Activated CD4-positive, alpha-beta T cell treated with anti-CD3 and anti-CD28 coated beads, Interleukin-2, amount 10 ng/mL, durations not matched to agents 7 days and 5 days (primary cell): ENCODE data around the gene NKAIN1. TPM values are rescaled to one million over a fixed set of nuclear protein-coding genes. Genes with fewer than 3 reads are reported as not detected.
"Not testable (repeated sequence)": the region's sequence is repeated elsewhere in the genome, so short reads cannot be mapped to it uniquely, and the experiment has no call there.

Experiments used
- CTCF ChIA-PET: fragments of 350-600 bp; sonication (Branson Sonifier 250); formaldehyde crosslinking; loops from one replicate; lab custom pipeline; 2021; ENCODE audit warnings: antibody characterized with exemption; lab: Charles Lee
- POLR2A ChIA-PET: fragments of 350-600 bp; sonication (Branson Sonifier 250); formaldehyde crosslinking; loops from one replicate; lab custom pipeline; 2021; ENCODE audit warnings: antibody characterized with exemption; lab: Charles Lee
- DNase-seq: peaks from one replicate; pipeline ENCODE4 v3.0.0-alpha.2; 2020
- H3K27ac Mint-ChIP-seq: one replicate; pipeline ENCODE4 v1.8.0; 2021; ENCODE audit warnings: mild to moderate bottlenecking, moderate library complexity, mixed read lengths
- H3K27me3 Mint-ChIP-seq: one replicate; pipeline ENCODE4 v1.8.0; 2021; ENCODE audit warnings: mixed read lengths
- H3K36me3 Mint-ChIP-seq: one replicate; pipeline ENCODE4 v1.8.0; 2021; ENCODE audit warnings: low read depth, mixed read lengths
- H3K4me1 Mint-ChIP-seq: one replicate; pipeline ENCODE4 v1.8.0; 2021; ENCODE audit warnings: mixed read lengths
- H3K4me3 Mint-ChIP-seq: one replicate; pipeline ENCODE4 v1.8.0; 2021; ENCODE audit warnings: mild to moderate bottlenecking, moderate library complexity, mixed read lengths
- H3K9me3 Mint-ChIP-seq: one replicate; pipeline ENCODE4 v1.8.0; 2021; ENCODE audit warnings: mixed read lengths
- total RNA-seq, 2 experiments: library from RNA; stranded (reverse); gene quantifications; one replicate each; pipeline ENCODE4 v1.2.3, GENCODE V29; 2021

Gene NKAIN1
- under 1 TPM; 0.27 to 0.42 TPM for total RNA-seq

DNA sequence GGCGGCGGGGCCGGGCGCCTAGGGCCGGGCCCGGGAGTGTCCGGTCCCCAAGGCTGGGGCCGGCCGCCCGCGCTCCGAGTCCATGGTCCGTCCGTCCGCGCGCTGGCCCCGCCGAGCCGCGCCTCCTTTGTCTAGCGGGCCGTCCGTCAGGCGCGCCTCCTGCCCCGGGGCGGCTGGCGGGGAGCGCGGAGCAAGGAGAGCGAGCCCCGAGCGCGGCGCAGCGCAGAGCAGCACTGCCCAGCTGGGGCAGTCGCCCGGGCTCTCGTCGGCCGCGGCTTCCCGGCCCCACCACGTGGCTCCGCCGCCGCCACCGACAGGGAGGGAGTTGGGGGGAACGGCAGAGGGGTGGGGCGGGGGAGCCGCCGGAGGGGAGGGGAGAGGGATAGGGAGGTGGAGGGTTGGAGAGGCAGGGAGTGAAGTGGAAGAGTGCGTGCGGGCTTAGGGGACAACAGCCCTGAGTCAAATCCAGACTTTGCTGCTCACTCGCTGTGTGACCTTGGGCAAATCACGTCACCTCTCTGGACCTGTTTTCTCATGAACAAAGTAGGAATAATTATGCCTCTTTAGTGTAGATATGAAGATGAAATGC is at the start of gene NKAIN1:
TSS of gene NKAIN1 (minus strand) at position 235 of the 589 bp plus-strand sequence. CDS start 340 bp downstream, outside the sequence.
- Mint-ChIP-seq H3K4me1 (peaks cover 21% of the 10 kb centered on the region), H3K4me3 (peak within 1 kb of the TSS; percentile 61), H3K9me3 (no peaks in the 10 kb centered on the region), H3K27ac (peak within 1 kb of the TSS; percentile 50), H3K27me3 (peaks cover 51% of the 10 kb centered on the region), H3K36me3 (peaks cover 5% of the 10 kb centered on the region)
- no peak for DNase-seq
- POLR2A ChIA-PET: no interaction called here
- CTCF ChIA-PET: no interaction called here

- CTCF ChIA-PET: interaction anchor here (0.6 to 1.1 kb wide), 2 partner anchors 18 to 116 kb away, joined by 3 to 8 read pairs; no protein-coding TSS in a partner anchor
- peaks cover 49% of the 10 kb centered on the region for H3K36me3 Mint-ChIP-seq
These were observed 49.3 kb upstream of the NKAIN1 start for GRCh38 chr1:31289021-31289420.

DNA sequence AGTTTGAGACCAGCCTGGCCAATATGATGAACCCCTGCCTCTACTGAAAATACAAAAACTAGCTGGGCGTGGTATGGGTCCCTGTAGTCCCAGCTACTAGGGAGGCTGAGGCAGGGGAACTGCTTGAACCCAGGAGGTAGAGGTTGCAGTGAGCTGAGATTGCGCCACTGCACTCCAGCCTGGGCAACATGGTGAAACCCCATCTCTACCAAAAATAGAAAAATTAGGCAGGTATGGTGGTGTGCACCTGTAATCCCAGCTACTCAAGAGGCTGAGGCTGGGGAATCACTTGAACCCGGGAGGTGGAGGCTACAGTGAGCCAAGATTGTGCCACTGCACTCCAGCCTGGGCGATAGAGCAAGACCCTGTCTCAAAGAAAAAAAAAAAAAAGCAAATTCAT is 48.1 kb upstream of the NKAIN1 start:
- POLR2A ChIA-PET, H3K4me1 Mint-ChIP-seq: not testable (repeated sequence)
- H3K36me3 Mint-ChIP-seq: peaks cover 44% of the 10 kb centered on the region

More at GRCh38 chr1:31289021-31289420, 49.3 kb upstream of the NKAIN1 start:
- H3K4me3 Mint-ChIP-seq: no peak overlapping the region
- no peak overlapping the region for H3K27ac Mint-ChIP-seq
- POLR2A ChIA-PET: no interaction called here
- no peak for DNase-seq
- no peaks in the 10 kb centered on the region for H3K27me3 Mint-ChIP-seq
- H3K4me1 Mint-ChIP-seq: peaks cover 9% of the 10 kb centered on the region
- no peaks in the 10 kb centered on the region for H3K9me3 Mint-ChIP-seq

DNA sequence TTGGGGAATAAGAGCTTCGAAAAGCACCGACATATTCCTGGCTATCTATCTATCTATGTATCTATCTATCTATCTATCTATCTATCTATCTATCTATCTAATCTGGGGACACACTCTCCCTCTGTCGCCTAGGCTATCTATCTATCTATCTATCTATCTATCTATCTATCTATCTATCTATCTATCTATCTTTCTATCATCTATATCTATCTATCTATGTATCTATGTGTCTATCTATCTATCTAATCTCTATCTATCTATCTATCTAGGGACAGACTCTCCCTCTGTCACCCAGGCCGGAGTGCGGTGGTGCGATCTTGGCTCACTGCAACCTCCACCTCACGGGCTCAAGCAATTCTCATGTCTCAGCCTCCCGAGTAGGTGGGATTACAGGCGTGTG is 42.7 kb upstream of the NKAIN1 start:
- H3K27ac Mint-ChIP-seq, H3K9me3 Mint-ChIP-seq, H3K4me1 Mint-ChIP-seq, CTCF ChIA-PET, POLR2A ChIA-PET, H3K27me3 Mint-ChIP-seq, DNase-seq, H3K4me3 Mint-ChIP-seq: not testable (repeated sequence)
- peaks cover 46% of the 10 kb centered on the region for H3K36me3 Mint-ChIP-seq

More for the DNA sequence above, 48.1 kb upstream of the NKAIN1 start:
- DNase-seq, H3K9me3 Mint-ChIP-seq, H3K4me3 Mint-ChIP-seq, H3K27me3 Mint-ChIP-seq, H3K27ac Mint-ChIP-seq: not testable (repeated sequence)
- CTCF ChIA-PET: interaction anchor here (1.1 to 1.2 kb wide), 2 partner anchors 9 to 10 kb away, joined by 3 to 5 read pairs; partner anchors contain the start of genes SNRNP40 and ZCCHC17

- Mint-ChIP-seq H3K4me3 (no peak overlapping the region), H3K9me3 (no peaks in the 10 kb centered on the region), H3K36me3 (peaks cover 42% of the 10 kb centered on the region), H3K27ac (no peak overlapping the region), H3K27me3 (no peaks in the 10 kb centered on the region), H3K4me1 (peaks cover 3% of the 10 kb centered on the region)
- CTCF ChIA-PET: interaction anchor here (0.6 kb wide), 2 partner anchors 270 to 732 kb away, joined by 3 read pairs; no protein-coding TSS in a partner anchor
- DNase-seq: no peak
- POLR2A ChIA-PET: no interaction called here
These were observed 33.9 kb upstream of the NKAIN1 start for GRCh38 chr1:31273619-31274018.

DNA sequence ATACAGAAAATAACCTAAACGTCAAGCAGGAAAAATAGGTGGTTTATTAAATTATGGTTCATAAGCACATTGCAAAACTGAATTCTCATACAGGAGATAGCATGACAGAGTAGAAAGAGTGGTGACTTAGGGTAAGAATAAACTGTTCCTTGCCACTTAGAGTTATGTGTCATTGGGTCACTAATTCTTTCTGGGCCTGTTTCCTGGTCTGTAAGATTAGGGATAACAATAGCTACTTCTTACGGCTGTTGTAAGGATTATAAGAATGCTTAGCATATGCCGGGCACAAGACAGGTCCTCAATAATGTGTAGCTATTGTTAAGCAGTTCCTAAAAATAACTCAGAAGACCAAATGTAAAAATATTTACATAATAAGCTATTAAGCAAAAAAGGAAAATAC is 32.7 kb upstream of the NKAIN1 start:
- no peaks in the 10 kb centered on the region for H3K27me3 Mint-ChIP-seq
- H3K4me1 Mint-ChIP-seq: peaks cover 3% of the 10 kb centered on the region
- H3K36me3 Mint-ChIP-seq: peaks cover 45% of the 10 kb centered on the region
- ChIA-PET CTCF (no interaction called here), POLR2A (no interaction called here)
- no peak overlapping the region for H3K27ac Mint-ChIP-seq
- no peak for DNase-seq
- H3K9me3 Mint-ChIP-seq: no peaks in the 10 kb centered on the region
- no peak overlapping the region for H3K4me3 Mint-ChIP-seq

DNA sequence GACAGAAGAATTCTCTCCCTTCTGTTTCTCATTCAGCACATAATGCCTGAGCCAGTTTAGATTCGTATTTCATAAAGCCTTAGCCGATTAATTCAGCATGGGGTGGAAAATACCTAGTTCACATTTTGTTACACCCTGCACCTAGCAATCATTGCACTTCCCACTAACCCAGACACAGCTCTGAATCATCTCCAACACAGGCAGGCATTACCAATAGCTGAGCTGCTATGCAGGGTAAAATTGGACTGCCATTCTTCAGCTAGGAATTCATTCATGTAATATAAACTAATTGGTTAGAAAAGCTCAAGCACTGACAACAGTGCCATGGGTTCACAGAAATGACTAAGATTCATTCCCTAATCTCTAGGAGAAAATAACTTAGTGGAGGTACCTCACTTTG is 26.9 kb upstream of the NKAIN1 start:
- DNase-seq: no peak
- Mint-ChIP-seq H3K9me3 (no peaks in the 10 kb centered on the region), H3K4me3 (no peak overlapping the region), H3K27me3 (no peaks in the 10 kb centered on the region), H3K27ac (no peak overlapping the region), H3K36me3 (peaks cover 70% of the 10 kb centered on the region), H3K4me1 (no peaks in the 10 kb centered on the region)
- CTCF ChIA-PET: no interaction called here
- POLR2A ChIA-PET: no interaction called here

- no peaks in the 10 kb centered on the region for H3K9me3 Mint-ChIP-seq
- CTCF ChIA-PET: no interaction called here
- peak overlapping the region; percentile 41 for H3K27ac Mint-ChIP-seq
- peaks cover 64% of the 10 kb centered on the region for H3K36me3 Mint-ChIP-seq
- no peak overlapping the region for H3K4me3 Mint-ChIP-seq
- no peaks in the 10 kb centered on the region for H3K27me3 Mint-ChIP-seq
- POLR2A ChIA-PET: interaction anchor here (0.6 kb wide), 1 partner anchor 439 kb away, joined by 3 read pairs; no protein-coding TSS in a partner anchor
- no peak for DNase-seq
- no peaks in the 10 kb centered on the region for H3K4me1 Mint-ChIP-seq
These were observed 25.2 kb upstream of the NKAIN1 start for GRCh38 chr1:31264790-31265386.

- no peak for DNase-seq
These were observed 23.7 kb upstream of the NKAIN1 start for GRCh38 chr1:31263408-31263807.

GRCh38 chr1:31262393-31262792 is 22.7 kb upstream of the NKAIN1 start:
- not testable (repeated sequence) for H3K27me3 Mint-ChIP-seq
- CTCF ChIA-PET: interaction anchor here (0.6 kb wide), 1 partner anchor 17 kb away, joined by 3 read pairs; no protein-coding TSS in a partner anchor

More at GRCh38 chr1:31263408-31263807, 23.7 kb upstream of the NKAIN1 start:
- H3K4me3 Mint-ChIP-seq: no peak overlapping the region
- POLR2A ChIA-PET: interaction anchor here (0.6 kb wide), 1 partner anchor 15 kb away, joined by 3 read pairs; no protein-coding TSS in a partner anchor
- peaks cover 66% of the 10 kb centered on the region for H3K36me3 Mint-ChIP-seq
- H3K27ac Mint-ChIP-seq: peak overlapping the region; percentile 50
- H3K4me1 Mint-ChIP-seq: no peaks in the 10 kb centered on the region
- H3K27me3 Mint-ChIP-seq: no peaks in the 10 kb centered on the region
- no peaks in the 10 kb centered on the region for H3K9me3 Mint-ChIP-seq
- CTCF ChIA-PET: interaction anchor here (0.6 to 0.8 kb wide), 4 partner anchors 20 to 343 kb away, joined by 3 to 4 read pairs (median 3); no protein-coding TSS in a partner anchor

DNA sequence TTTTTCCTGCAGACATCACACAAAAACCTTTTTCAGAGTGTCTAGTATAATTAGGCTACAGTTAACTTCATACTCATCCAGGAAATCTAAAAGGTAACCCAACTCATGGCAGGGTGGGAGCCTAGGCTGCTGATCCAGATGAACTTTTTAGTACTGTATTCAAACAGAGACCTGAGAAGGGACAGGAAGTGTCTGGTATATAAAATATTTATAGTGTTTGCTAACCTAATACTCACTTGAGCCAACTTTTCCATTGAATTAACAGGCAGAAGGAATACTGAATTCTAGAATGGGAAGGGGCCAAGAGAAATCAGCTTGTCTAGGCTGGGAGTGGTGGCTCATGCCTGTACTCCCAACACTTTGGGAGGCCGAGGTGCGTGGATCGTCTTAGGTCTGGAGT is 22.2 kb upstream of the NKAIN1 start:
- CTCF ChIA-PET: no interaction called here
- no peaks in the 10 kb centered on the region for H3K4me1 Mint-ChIP-seq
- H3K27ac Mint-ChIP-seq: no peak overlapping the region
- no peaks in the 10 kb centered on the region for H3K27me3 Mint-ChIP-seq
- POLR2A ChIA-PET: interaction anchor here (0.6 kb wide), 1 partner anchor 939 kb away, joined by 3 read pairs; the partner anchor contains the start of gene CCDC28B
- H3K36me3 Mint-ChIP-seq: peaks cover 61% of the 10 kb centered on the region
- H3K4me3 Mint-ChIP-seq: no peak overlapping the region
- H3K9me3 Mint-ChIP-seq: no peaks in the 10 kb centered on the region
- no peak for DNase-seq

More at GRCh38 chr1:31262393-31262792, 22.7 kb upstream of the NKAIN1 start:
- H3K9me3 Mint-ChIP-seq, H3K27ac Mint-ChIP-seq, POLR2A ChIA-PET, DNase-seq, H3K4me3 Mint-ChIP-seq, H3K4me1 Mint-ChIP-seq: not testable (repeated sequence)
- peaks cover 66% of the 10 kb centered on the region for H3K36me3 Mint-ChIP-seq

DNA sequence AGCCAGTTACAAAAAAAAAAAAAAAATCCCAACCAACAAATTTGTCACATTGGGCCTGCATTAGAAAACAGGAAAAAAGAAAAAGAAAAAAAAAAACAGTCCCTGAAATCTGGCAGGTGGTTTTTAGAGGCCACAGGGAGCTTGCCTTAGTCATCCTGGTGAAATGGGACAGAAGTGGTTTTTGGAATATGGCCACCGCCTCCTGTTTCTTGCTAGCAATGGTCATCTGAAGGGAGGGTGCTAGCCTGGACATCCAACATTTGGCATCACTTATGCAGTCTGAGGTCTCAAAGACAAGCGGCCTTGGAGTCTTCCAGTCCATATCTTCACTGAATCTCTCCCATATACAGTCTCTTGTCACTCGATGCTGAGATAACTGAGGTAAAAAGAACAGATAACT is 20.1 kb upstream of the NKAIN1 start:
- Mint-ChIP-seq H3K27me3 (no peaks in the 10 kb centered on the region), H3K36me3 (peaks cover 43% of the 10 kb centered on the region), H3K9me3 (no peaks in the 10 kb centered on the region), H3K27ac (no peak overlapping the region), H3K4me1 (no peaks in the 10 kb centered on the region), H3K4me3 (no peak overlapping the region)
- ChIA-PET CTCF (interaction anchor here (0.5 kb wide), 1 partner anchor 79 kb away, joined by 3 read pairs; no protein-coding TSS in a partner anchor), POLR2A (no interaction called here)
- no peak for DNase-seq

- DNase-seq: no peak
- POLR2A ChIA-PET: no interaction called here
These were observed 18.9 kb upstream of the NKAIN1 start for GRCh38 chr1:31258581-31258980.

More at GRCh38 chr1:31258581-31258980, 18.9 kb upstream of the NKAIN1 start:
- Mint-ChIP-seq H3K4me3 (no peak overlapping the region), H3K4me1 (no peaks in the 10 kb centered on the region), H3K36me3 (peaks cover 35% of the 10 kb centered on the region), H3K9me3 (no peaks in the 10 kb centered on the region), H3K27me3 (no peaks in the 10 kb centered on the region), H3K27ac (no peak overlapping the region)
- CTCF ChIA-PET: no interaction called here
